ENCODE data around the gene ZNF682.
"Not testable (repeated sequence)": the region's sequence is repeated elsewhere in the genome, so short reads cannot be mapped to it uniquely, and the experiment has no call there.

Gene ZNF682

GRCh38 chr19:20039203-20039723 is at the start of gene ZNF682:
Gene ZNF682 (minus strand): TSS chr19:20039505. CDS start chr19:20039345, 160 bp downstream.
- DNase-seq (ENCODE audit: low read depth) = peak; percentile 79
- TF ChIP-seq CTCF (conservative IDR thresholded peaks at IDR 0.05; ENCODE audit: low read depth, low read length) = no peak
- peak within 1 kb of the TSS; percentile 97 for H3K4me3 ChIP-seq (ENCODE audit: low read length)

GRCh38 chr19:20082876-20083275 is 43.6 kb upstream of the ZNF682 start:
- H3K4me3 ChIP-seq (ENCODE audit: low read length); DNase-seq (ENCODE audit: low read depth): not testable (repeated sequence)

GRCh38 chr19:20082232-20082833 is 43.0 kb upstream of the ZNF682 start:
- not testable (repeated sequence) for H3K4me3 ChIP-seq (ENCODE audit: low read length); DNase-seq (ENCODE audit: low read depth)

- no peak overlapping the region for H3K4me3 ChIP-seq (ENCODE audit: low read length)
- no peak for DNase-seq (ENCODE audit: low read depth)
- TF ChIP-seq CTCF (conservative IDR thresholded peaks at IDR 0.05; ENCODE audit: low read depth, low read length) = no peak
These were observed 41.4 kb upstream of the ZNF682 start for GRCh38 chr19:20080656-20081055.

GRCh38 chr19:20079476-20079875 is 40.2 kb upstream of the ZNF682 start:
- TF ChIP-seq CTCF (conservative IDR thresholded peaks at IDR 0.05; ENCODE audit: low read depth, low read length) = no peak
- peak overlapping the region; percentile 71 for H3K4me3 ChIP-seq (ENCODE audit: low read length)
- no peak for DNase-seq (ENCODE audit: low read depth)

GRCh38 chr19:20078581-20079031 is 39.3 kb upstream of the ZNF682 start:
- no peak for DNase-seq (ENCODE audit: low read depth)

GRCh38 chr19:20077791-20078463 is 38.6 kb upstream of the ZNF682 start, which contains the start of gene ZNF90:
Gene ZNF90 (plus strand): TSS chr19:20078000. CDS start chr19:20078133, 133 bp downstream.
- DNase-seq (ENCODE audit: low read depth) = peak; percentile 94

More at GRCh38 chr19:20078581-20079031, 39.3 kb upstream of the ZNF682 start:
- no peak for TF ChIP-seq CTCF (conservative IDR thresholded peaks at IDR 0.05; ENCODE audit: low read depth, low read length)
- H3K4me3 ChIP-seq (ENCODE audit: low read length) = peak overlapping the region; percentile 71

More at GRCh38 chr19:20077791-20078463, 38.6 kb upstream of the ZNF682 start, which contains the start of gene ZNF90:
- peak; percentile 15 for TF ChIP-seq CTCF (conservative IDR thresholded peaks at IDR 0.05; ENCODE audit: low read depth, low read length)
- H3K4me3 ChIP-seq (ENCODE audit: low read length) = peak within 1 kb of the TSS; percentile 71

All from retinal pigment epithelial cell (primary cell).